ENCODE results near the gene NAP1L1.

DNA sequence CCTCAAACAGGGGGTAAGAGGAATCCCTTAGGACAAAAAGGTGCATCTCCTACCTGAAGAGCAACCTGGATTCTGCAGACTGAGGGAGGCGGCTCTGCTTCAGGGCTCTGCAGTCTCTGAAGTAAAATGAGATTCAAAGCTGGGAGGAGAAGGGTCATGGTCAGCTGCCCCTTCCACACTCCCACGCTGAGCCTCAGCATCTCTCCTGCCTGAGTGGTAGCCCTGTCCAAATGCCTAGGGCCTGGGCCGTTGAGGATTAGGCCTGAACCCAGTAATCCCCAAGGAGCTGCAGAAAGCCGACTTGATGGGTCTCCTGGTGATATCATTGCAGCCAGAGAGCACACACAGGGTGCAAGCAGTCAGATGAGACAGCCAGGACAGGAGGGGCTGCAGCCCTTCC lies 71.8 kb downstream of the NAP1L1 start:
- TF ChIP-seq POLR2AphosphoS5 (IDR thresholded peaks at IDR 0.05; ENCODE audit: borderline replicate concordance, low read depth, low read length) (no peak), EZH2 (IDR thresholded peaks at IDR 0.05) (no peak)
